ENCODE measurements around the gene TRMT5.

DNA sequence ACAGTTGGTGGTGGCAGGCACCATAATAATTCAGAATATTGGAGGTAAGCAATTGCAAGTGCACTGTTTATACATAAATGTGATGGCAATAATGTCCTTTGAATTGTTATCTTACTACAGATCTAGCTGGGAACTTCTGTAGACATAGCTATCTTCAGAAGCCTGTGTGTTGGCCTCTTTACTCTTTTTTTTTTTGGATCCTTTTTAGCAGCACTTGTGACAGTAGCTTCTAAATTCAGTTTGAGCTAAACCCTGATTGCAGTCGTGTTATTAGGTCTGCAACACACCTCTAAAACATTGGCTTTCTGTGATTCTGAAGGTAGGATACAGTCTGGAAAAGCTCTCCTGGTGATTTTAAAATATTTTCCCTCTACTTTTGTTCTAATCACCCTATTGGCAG lies 38.7 kb upstream of the TRMT5 start:
- TF ChIP-seq, protein P1, sequence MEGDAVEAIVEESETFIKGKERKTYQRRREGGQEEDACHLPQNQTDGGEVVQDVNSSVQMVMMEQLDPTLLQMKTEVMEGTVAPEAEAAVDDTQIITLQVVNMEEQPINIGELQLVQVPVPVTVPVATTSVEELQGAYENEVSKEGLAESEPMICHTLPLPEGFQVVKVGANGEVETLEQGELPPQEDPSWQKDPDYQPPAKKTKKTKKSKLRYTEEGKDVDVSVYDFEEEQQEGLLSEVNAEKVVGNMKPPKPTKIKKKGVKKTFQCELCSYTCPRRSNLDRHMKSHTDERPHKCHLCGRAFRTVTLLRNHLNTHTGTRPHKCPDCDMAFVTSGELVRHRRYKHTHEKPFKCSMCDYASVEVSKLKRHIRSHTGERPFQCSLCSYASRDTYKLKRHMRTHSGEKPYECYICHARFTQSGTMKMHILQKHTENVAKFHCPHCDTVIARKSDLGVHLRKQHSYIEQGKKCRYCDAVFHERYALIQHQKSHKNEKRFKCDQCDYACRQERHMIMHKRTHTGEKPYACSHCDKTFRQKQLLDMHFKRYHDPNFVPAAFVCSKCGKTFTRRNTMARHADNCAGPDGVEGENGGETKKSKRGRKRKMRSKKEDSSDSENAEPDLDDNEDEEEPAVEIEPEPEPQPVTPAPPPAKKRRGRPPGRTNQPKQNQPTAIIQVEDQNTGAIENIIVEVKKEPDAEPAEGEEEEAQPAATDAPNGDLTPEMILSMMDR (IDR thresholded peaks at IDR 0.05) = no peak
- no peak for TF ChIP-seq EZH2 (IDR thresholded peaks at IDR 0.05; ENCODE audit: borderline replicate concordance, insufficient read depth, low read depth, low read length, poor library complexity, severe bottlenecking)

All from B cell (primary cell).